Measurements from ENCODE around the gene SIRT5.

DNA sequence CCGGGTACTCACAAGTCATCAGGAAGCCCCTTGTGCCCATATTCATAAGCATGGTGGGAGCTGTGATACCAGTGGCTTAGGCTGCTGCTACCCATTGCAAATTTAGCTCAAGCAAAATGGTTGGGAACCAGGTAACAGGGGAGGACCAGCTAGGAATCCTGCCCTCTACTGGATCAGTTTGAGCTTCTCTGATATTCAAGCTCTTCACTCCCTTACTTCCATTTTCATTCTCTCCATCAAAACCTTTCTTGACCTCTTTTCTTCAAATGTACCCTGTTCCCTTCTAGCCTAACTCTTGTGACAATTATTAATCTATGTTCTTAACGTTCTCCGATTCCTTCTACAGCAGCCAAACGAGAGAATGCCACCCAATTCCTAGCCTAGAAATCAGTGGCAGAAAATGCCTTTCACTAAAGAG, 50.5 kb downstream of the SIRT5 start:
- TF ChIP-seq, protein P1, sequence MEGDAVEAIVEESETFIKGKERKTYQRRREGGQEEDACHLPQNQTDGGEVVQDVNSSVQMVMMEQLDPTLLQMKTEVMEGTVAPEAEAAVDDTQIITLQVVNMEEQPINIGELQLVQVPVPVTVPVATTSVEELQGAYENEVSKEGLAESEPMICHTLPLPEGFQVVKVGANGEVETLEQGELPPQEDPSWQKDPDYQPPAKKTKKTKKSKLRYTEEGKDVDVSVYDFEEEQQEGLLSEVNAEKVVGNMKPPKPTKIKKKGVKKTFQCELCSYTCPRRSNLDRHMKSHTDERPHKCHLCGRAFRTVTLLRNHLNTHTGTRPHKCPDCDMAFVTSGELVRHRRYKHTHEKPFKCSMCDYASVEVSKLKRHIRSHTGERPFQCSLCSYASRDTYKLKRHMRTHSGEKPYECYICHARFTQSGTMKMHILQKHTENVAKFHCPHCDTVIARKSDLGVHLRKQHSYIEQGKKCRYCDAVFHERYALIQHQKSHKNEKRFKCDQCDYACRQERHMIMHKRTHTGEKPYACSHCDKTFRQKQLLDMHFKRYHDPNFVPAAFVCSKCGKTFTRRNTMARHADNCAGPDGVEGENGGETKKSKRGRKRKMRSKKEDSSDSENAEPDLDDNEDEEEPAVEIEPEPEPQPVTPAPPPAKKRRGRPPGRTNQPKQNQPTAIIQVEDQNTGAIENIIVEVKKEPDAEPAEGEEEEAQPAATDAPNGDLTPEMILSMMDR (conservative IDR thresholded peaks at IDR 0.05; ENCODE audit: low read depth, low read length): peak; percentile 75
- TF ChIP-seq EZH2 (IDR thresholded peaks at IDR 0.05; ENCODE audit: low read length, unreplicated experiment): no peak
- TF ChIP-seq EZH2phosphoT487 (IDR thresholded peaks at IDR 0.05; ENCODE audit: borderline replicate concordance, low read length): no peak

Measured in PC-3 (cell line).